Neural crest cell (in vitro differentiated cells): ENCODE measurements around the gene AATF. TPM values are rescaled to one million over a fixed set of nuclear protein-coding genes. Genes with fewer than 3 reads are reported as not detected.

Source experiments
- DNase-seq: peaks from one replicate; pipeline ENCODE4 v3.0.0; 2021; ENCODE audit warnings: low read depth, mixed read lengths, low spot score
- H3K27ac Mint-ChIP-seq: one replicate; pipeline ENCODE4 v1.8.0; 2021; ENCODE audit warnings: mild to moderate bottlenecking, mixed read lengths; ENCODE audit not compliant: unreplicated experiment
- H3K27me3 Mint-ChIP-seq: 2 replicates; pipeline ENCODE4 v1.8.0; 2021; ENCODE audit warnings: low read depth, mild to moderate bottlenecking, mixed read lengths
- H3K36me3 Mint-ChIP-seq: 2 replicates; pipeline ENCODE4 v1.8.0; 2021; ENCODE audit warnings: low read depth, mild to moderate bottlenecking, mixed read lengths
- H3K4me1 Mint-ChIP-seq: 2 replicates; pipeline ENCODE4 v1.8.0; 2021; ENCODE audit warnings: mixed read lengths
- H3K4me3 Mint-ChIP-seq: one replicate; pipeline ENCODE4 v1.8.0; 2021; ENCODE audit warnings: mild to moderate bottlenecking, mixed read lengths
- H3K9me3 Mint-ChIP-seq: 2 replicates; pipeline ENCODE4 v1.8.0; 2021; ENCODE audit warnings: mixed read lengths
- CTCF ChIP-seq: fragments of 200-600 bp; sonication (generic); conservative IDR thresholded peaks from 2 replicates; pipeline ENCODE4 v1.5.0; 2021; ENCODE audit warnings: antibody characterized with exemption, mild to moderate bottlenecking
- total RNA-seq: library from RNA; stranded (reverse); gene quantifications from 2 replicates; pipeline ENCODE4 v1.2.1, GENCODE V29; 2021

AATF gene
- total RNA-seq, 1 donor from 2014 or later: 68.3 TPM

GRCh38 chr17:36926701-36927100, 22.1 kb upstream of the AATF start:
- DNase-seq: no peak
- Mint-ChIP-seq H3K4me1 (peaks cover 6% of the 10 kb centered on the region), H3K4me3 (no peak overlapping the region), H3K27ac (no peak overlapping the region), H3K9me3 (no peaks in the 10 kb centered on the region), H3K27me3 (peaks cover 69% of the 10 kb centered on the region), H3K36me3 (peaks cover 2% of the 10 kb centered on the region)
- TF ChIP-seq CTCF: no peak

GRCh38 chr17:36928471-36929345, 20.0 kb upstream of the AATF start:
- Mint-ChIP-seq H3K9me3 (no peaks in the 10 kb centered on the region), H3K36me3 (peaks cover 2% of the 10 kb centered on the region), H3K27me3 (peaks cover 85% of the 10 kb centered on the region), H3K4me3 (no peak overlapping the region), H3K4me1 (peaks cover 20% of the 10 kb centered on the region), H3K27ac (no peak overlapping the region)
- no peak for TF ChIP-seq CTCF
- DNase-seq: no peak

GRCh38 chr17:36929851-36930582, 18.7 kb upstream of the AATF start:
- Mint-ChIP-seq H3K9me3 (no peaks in the 10 kb centered on the region), H3K4me3 (no peak overlapping the region), H3K36me3 (peaks cover 2% of the 10 kb centered on the region), H3K27ac (no peak overlapping the region), H3K4me1 (peaks cover 24% of the 10 kb centered on the region), H3K27me3 (peaks cover 95% of the 10 kb centered on the region)
- no peak for DNase-seq
- no peak for TF ChIP-seq CTCF

- no peak overlapping the region for H3K4me3 Mint-ChIP-seq
- no peak for TF ChIP-seq CTCF
- no peak overlapping the region for H3K27ac Mint-ChIP-seq
- no peaks in the 10 kb centered on the region for H3K9me3 Mint-ChIP-seq
- peaks cover 2% of the 10 kb centered on the region for H3K36me3 Mint-ChIP-seq
- DNase-seq: no peak
- peaks cover 95% of the 10 kb centered on the region for H3K27me3 Mint-ChIP-seq
- H3K4me1 Mint-ChIP-seq: peaks cover 30% of the 10 kb centered on the region
These were observed 18.2 kb upstream of the AATF start for GRCh38 chr17:36930583-36930900.

- no peak for DNase-seq
- no peaks in the 10 kb centered on the region for H3K9me3 Mint-ChIP-seq
- H3K4me1 Mint-ChIP-seq: peaks cover 34% of the 10 kb centered on the region
- H3K4me3 Mint-ChIP-seq: no peak overlapping the region
- H3K27ac Mint-ChIP-seq: no peak overlapping the region
- no peak for TF ChIP-seq CTCF
- H3K27me3 Mint-ChIP-seq: peaks cover 95% of the 10 kb centered on the region
- peaks cover 2% of the 10 kb centered on the region for H3K36me3 Mint-ChIP-seq
These were observed 17.6 kb upstream of the AATF start for GRCh38 chr17:36931096-36931696.
